ENCODE measurements around the gene ADGRG2.
A peak's percentile ranks its signal among the peaks of the same experiment; 100 is the strongest.
"Not testable (repeated sequence)": the region's sequence is repeated elsewhere in the genome, so short reads cannot be mapped to it uniquely, and the experiment has no call there.

The ADGRG2 gene

DNA sequence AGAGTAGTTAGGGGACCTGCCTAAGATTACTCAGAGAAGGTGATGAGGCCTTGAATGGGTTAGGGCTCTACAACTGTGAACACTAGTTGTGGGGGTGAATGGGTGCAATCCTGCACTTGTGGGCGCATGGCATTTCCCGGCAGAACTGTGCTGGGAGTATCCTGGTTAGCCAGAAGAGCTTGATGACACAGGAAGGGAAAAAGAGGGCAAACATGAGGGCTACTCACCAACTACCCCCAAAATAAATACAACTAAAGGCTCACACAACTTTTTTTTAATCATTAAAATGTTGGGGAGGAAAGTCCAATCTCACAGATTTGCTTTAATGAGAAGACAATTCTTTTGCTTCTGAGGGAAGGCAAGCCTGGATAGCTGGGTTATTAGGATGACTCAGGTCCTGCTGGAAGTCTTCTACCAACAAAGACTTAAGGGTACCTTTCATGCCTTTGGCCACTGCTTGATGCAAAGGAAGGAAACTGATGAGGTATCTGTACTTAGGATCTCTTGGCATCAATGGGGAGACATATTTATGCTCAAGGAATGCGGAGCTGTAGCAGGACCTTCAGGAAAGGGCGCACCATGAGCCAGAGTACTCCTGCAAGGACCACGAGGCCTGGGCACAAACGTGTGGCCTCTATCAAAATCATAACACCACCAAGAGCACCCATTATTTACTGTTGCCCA, 141.0 kb downstream of the ADGRG2 start:
- in situ Hi-C loops (cut with HindIII; ENCODE audit: low pct_unique_long_range_greater_than_20kb, low sequenced_read_pairs) = no loop called here
- peak in 1 of 2 experiments; percentile 38 for DNase-seq (ENCODE audit: low read depth in 1 of 2, low spot score in 1 of 2)
- TF ChIP-seq JUND (IDR thresholded peaks at IDR 0.05; ENCODE audit: low read depth) = no peak

DNA sequence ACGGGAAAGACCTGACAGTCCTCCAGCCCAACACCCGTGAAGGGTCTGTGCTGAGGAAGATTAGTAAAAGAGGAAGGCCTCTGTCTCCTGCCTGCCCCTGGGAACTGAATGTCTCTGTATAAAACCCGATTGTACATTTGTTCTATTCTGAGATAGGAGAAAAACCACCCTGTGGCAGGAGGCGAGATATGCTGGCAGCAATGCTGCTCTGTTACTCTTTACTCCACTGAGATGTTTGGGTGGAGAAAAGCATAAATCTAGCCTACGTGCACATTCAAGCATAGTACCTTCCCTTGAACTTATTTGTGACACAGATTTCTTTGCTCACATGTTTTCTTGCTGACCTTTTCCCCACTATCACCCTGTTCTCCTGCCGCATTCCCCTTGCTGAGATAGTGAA, 142.0 kb downstream of the ADGRG2 start:
- in situ Hi-C loops (cut with HindIII; ENCODE audit: low pct_unique_long_range_greater_than_20kb, low sequenced_read_pairs); DNase-seq (ENCODE audit: low read depth in 1 of 2, low spot score in 1 of 2): not testable (repeated sequence)

DNA sequence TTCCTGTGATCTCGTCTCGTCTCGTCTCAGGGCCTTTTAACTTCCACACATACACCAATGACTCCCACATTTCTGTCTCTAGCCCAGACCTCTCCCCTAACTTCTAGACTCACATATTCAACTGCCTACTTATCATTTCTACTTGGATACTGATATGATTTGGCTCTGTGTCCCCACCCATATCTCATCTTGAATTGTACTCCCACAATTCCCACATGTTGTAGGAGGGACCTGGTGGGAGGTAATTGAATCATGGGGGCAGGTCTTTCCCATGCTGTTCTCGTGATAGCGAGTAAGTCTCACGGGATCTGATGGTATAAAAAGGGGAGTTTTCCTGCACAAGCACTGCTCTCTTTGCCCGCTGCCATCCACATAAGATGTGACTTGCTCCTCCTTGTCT, 147.3 kb downstream of the ADGRG2 start:
- TF ChIP-seq JUND (IDR thresholded peaks at IDR 0.05; ENCODE audit: low read depth) = no peak
- in situ Hi-C loops (cut with HindIII; ENCODE audit: low pct_unique_long_range_greater_than_20kb, low sequenced_read_pairs) = no loop called here
- DNase-seq (ENCODE audit: low read depth in 1 of 2, low spot score in 1 of 2) = no peak

DNA sequence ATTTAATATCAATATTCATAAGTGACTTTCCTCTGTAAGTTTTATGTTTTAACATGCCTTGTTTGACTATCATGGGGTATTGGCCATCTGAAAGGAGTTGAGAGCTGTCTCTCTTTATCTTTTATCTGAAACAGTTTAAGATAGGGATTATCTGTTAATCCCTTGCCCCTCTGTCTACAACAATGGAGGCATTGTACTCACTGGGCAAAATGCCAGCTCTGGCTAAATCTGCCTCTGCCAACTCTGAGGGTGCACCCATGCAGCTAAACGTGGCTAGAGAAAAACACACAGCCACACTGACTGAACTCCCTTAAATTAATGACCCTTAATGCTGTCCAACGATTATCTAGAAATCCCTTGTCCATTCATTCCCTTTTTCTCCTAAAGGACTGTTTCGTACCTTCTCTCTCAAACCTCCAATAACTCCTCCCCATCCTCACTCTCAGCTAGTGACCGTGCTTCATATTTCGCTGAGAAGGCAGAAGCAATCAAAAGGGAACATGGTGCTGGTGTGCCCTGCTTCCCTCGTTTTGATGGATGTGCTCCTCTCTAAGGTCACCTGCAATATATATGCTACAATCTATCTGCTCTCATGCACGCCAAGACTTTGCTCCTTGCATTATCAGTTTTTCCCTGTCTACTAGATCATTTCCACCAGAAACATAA, 148.6 kb downstream of the ADGRG2 start:
- in situ Hi-C loops (cut with HindIII; ENCODE audit: low pct_unique_long_range_greater_than_20kb, low sequenced_read_pairs) = no loop called here
- no peak for DNase-seq (ENCODE audit: low read depth in 1 of 2, low spot score in 1 of 2)
- no peak for TF ChIP-seq JUND (IDR thresholded peaks at IDR 0.05; ENCODE audit: low read depth)

DNA sequence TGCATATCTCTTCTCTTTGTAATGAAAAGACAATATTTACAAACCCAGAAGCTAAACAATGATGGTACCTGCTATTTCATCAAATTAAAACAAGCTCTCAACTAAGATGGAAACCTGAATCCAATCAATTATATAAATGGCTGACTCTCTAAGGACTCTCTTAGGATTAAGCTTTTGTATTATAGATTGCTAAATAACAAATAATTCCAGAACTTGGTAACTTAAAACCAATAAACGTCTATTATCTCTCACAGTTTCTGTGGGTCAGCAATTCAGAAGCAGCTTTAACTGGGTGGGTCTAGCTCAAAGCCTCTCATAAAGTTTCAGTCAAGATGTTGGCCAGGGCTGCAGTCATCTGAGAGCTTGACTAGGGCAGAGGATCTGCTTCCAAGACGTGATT, 150.8 kb downstream of the ADGRG2 start:
- in situ Hi-C loops (cut with HindIII; ENCODE audit: low pct_unique_long_range_greater_than_20kb, low sequenced_read_pairs) = no loop called here
- no peak for DNase-seq (ENCODE audit: low read depth in 1 of 2, low spot score in 1 of 2)
- TF ChIP-seq JUND (IDR thresholded peaks at IDR 0.05; ENCODE audit: low read depth) = no peak

DNA sequence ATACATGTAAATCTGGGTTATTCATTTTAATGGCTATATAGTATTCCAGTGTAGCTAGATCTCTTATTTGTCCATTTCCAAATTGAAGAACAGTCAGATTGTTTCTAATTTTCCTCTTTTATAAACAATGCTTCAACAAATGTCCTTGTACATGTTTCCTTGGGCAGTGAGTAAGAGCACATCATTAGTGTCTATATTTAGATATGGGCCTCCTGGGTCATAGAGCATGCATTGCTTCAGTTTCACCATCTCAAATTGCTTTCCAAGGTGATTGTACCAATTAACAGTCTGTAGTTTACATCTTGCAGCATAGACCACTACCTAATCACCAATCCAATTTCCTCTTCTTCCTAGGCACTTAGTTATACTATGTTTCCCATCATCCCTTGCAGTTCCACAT, 151.8 kb downstream of the ADGRG2 start:
- TF ChIP-seq JUND (IDR thresholded peaks at IDR 0.05; ENCODE audit: low read depth) = no peak
- no peak for DNase-seq (ENCODE audit: low read depth in 1 of 2, low spot score in 1 of 2)
- in situ Hi-C loops (cut with HindIII; ENCODE audit: low pct_unique_long_range_greater_than_20kb, low sequenced_read_pairs) = no loop called here

DNA sequence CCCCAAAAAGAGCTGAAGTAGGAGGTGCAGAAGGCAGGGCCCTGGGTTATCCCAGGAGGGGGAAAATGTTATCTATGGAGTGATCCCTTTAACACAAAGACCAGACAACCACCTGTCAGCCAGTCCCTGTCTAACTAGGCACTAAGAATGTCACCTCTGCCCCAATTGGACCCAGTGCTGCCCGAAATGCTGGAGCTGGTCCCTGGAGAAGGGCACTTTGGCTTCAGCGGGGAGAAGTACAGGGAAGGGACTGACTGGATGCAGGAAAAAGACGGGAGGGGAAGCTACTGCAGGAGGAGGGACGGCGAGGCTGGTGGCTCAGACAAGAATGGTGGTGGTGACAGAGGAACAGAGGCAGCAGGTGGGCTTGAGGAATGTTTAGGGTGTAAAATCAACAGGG, 155.6 kb downstream of the ADGRG2 start:
- in situ Hi-C loops (cut with HindIII; ENCODE audit: low pct_unique_long_range_greater_than_20kb, low sequenced_read_pairs) = no loop called here
- DNase-seq (ENCODE audit: low read depth in 1 of 2, low spot score in 1 of 2) = no peak
- no peak for TF ChIP-seq JUND (IDR thresholded peaks at IDR 0.05; ENCODE audit: low read depth)

DNA sequence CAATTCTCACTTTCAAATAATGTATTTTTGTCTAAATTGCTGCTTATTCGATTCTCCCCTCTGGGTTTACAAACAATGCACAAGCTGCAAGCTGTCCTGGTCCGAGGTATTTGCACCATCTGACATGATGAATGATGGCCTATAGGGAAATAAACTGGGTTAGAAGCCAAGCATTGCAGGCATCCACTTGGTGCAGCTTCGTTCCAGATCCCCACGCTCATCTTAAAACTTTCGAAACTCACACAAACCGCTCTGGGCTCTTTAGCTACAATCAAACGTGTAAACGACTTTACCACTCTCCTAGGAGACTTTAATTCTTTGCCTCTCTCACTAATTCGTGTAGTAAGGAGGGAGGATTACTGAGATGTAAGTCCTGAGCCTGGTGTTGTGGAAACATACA, 157.4 kb downstream of the ADGRG2 start:
- DNase-seq (ENCODE audit: low read depth in 1 of 2, low spot score in 1 of 2) = no peak
- no peak for TF ChIP-seq JUND (IDR thresholded peaks at IDR 0.05; ENCODE audit: low read depth)
- in situ Hi-C loops (cut with HindIII; ENCODE audit: low pct_unique_long_range_greater_than_20kb, low sequenced_read_pairs) = no loop called here

DNA sequence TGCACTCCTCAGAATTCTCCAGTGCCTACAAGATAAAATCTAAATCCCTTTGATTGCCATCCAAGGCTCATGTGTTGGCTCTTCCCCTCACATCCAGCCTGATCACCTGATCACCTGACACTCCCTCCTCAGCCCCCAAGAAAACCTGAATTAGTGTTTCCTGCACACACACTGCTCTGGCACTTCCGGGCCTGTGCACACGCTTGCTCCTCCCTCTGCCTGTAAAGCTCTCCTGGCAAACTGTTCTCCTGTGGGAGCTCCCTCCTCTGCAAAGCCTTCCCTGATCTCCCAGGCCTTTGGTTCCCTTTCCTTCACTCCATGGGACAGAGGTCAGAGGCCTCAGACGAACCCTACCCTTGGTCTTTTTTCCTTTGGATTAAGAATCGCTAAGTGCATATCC, 158.2 kb downstream of the ADGRG2 start:
- in situ Hi-C loops (cut with HindIII; ENCODE audit: low pct_unique_long_range_greater_than_20kb, low sequenced_read_pairs) = no loop called here
- TF ChIP-seq JUND (IDR thresholded peaks at IDR 0.05; ENCODE audit: low read depth) = no peak
- DNase-seq (ENCODE audit: low read depth in 1 of 2, low spot score in 1 of 2) = no peak

DNA sequence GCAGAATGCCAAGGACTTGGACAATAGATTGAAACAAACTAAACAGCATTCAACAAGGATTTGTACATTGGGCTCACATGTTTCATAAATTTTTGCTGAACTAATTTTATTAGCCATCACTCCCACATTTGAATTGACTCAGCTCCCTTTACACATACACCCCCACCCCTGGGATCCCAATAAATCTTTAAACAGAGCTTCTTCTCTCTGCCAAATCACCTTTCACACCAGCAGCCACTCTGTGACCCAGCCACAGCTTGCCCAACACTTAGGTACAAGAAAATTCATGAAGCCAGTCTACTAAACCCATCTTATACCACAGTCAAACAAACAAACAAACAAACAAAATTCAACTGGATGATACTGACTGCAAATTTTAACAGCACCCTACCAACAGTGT, 159.9 kb downstream of the ADGRG2 start:
- DNase-seq (ENCODE audit: low read depth in 1 of 2, low spot score in 1 of 2) = no peak
- in situ Hi-C loops (cut with HindIII; ENCODE audit: low pct_unique_long_range_greater_than_20kb, low sequenced_read_pairs) = no loop called here
- TF ChIP-seq JUND (IDR thresholded peaks at IDR 0.05; ENCODE audit: low read depth) = no peak

DNA sequence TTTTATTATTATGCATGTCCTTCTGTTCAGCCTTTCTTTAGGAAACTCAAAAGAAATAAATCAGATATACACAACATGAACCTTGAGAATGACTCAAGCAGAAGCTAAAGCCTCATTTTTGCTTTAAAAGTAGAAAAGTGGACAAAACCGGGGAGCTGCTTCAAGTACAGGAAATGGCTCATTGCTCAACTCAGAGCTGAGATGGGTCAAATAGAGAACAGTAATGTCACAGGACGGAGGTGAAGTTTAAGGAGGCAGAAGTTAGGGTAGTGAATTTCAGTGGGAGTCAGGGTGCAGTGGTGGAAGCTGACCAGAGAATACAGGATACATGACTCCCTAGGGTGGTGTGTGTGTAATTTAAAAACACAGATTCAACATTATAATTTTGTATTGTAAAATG, 160.6 kb downstream of the ADGRG2 start:
- no peak for TF ChIP-seq JUND (IDR thresholded peaks at IDR 0.05; ENCODE audit: low read depth)
- in situ Hi-C loops (cut with HindIII; ENCODE audit: low pct_unique_long_range_greater_than_20kb, low sequenced_read_pairs) = no loop called here

DNA sequence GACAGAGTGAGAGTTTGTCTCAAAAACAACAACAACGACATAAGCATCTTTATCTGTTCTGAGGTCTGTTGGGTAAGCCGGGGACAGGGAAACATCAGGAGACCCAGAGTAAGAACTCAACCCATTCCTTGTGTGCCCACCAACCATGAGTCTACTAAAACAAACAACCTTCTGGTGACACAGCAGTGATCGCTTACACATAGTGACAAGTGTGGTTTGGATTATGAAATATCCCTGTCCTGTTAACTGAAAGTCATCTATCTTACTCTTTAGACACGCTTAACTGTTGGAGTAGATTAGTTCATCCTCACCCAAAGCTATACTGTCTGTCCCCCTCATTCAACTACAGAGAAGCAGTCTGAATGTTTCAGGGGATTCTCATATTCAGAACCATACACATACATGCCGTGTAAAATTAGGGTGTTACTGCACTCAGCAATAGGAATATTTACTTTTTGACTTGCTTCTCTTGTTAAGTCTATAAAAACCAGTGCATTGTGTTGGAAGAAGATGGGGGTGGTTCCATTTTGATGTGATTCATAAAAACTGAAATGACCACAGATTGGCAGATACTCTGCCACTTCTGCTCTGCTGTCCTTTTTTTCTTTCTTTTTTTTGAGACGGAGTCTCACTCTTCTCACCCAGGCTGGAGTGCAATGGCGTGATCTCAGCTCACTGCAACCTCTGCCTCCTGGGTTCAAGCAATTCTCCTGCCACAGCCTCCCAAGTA, 165.8 kb downstream of the ADGRG2 start:
- TF ChIP-seq JUND (IDR thresholded peaks at IDR 0.05; ENCODE audit: low read depth) = no peak
- no peak for DNase-seq (ENCODE audit: low read depth in 1 of 2, low spot score in 1 of 2)
- in situ Hi-C loops (cut with HindIII; ENCODE audit: low pct_unique_long_range_greater_than_20kb, low sequenced_read_pairs) = no loop called here

More for the DNA sequence above, 160.6 kb downstream of the ADGRG2 start:
- no peak for DNase-seq (ENCODE audit: low read depth in 1 of 2, low spot score in 1 of 2)

DNA sequence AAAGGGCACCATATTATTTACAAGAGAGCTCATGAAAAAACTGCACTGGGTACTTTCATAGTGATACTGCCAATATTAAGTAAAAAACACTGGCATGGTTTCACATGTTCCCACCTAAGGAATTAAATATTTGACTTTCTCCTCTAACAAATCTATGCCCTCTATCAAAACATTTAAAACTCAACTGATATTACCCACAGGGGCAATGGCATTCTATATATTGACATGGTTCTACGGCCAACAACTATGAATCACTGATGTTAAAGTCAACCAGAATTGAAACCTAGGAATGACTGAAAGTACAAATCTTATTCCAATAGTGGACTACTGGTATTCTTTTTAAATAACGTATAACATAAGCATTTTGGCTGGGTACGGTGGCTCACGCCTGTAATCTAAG, 166.6 kb downstream of the ADGRG2 start:
- in situ Hi-C loops (cut with HindIII; ENCODE audit: low pct_unique_long_range_greater_than_20kb, low sequenced_read_pairs) = no loop called here
- DNase-seq (ENCODE audit: low read depth in 1 of 2, low spot score in 1 of 2) = no peak
- TF ChIP-seq JUND (IDR thresholded peaks at IDR 0.05; ENCODE audit: low read depth) = no peak

Measured in T47D (cell line).